ENCODE data around the gene PTMA.
A peak's percentile ranks its signal among the peaks of the same experiment; 100 is the strongest.
"Not testable (repeated sequence)": the region's sequence is repeated elsewhere in the genome, so short reads cannot be mapped to it uniquely, and the experiment has no call there.

PTMA gene, protein sequence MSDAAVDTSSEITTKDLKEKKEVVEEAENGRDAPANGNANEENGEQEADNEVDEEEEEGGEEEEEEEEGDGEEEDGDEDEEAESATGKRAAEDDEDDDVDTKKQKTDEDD

DNA sequence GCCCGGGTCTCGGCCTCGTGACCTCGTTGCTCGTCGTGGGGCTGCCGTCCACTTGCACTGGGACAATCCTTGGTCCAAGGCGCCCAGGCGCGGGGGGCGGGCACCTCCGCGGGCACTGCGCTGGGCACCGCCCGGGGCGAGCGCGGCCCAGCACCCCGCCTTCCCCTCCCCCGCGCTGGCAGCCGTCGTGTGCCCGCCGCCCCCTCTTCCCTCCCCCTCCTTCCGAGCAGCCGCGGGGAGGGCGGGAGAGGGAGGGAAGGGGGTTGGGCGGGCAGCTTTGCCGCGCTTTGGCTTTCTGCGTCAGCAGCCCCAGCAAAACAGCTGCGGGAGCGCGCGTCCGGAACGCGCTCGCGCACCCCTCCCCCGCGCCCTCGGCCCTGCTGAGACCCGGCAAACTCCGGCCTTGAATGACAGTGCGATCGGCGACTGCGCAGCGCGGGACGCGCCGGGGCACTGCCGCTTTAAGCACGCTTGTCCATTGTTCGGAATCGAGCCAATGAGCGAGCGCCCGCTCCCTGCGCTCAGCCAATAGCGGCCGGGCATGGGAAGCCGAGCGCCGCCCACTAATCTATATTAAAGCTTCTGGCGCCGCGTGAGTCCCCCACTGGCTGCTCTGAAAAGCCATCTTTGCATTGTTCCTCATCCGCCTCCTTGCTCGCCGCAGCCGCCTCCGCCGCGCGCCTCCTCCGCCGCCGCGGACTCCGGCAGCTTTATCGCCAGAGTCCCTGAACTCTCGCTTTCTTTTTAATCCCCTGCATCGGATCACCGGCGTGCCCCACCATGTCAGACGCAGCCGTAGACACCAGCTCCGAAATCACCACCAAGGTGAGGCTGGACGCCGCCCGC is at the start of gene PTMA:
TSS of gene PTMA (plus strand) at position 599 of the 846 bp plus-strand sequence. CDS start at position 781, 182 bp downstream.
- DNase-seq = peak; percentile 98

DNA sequence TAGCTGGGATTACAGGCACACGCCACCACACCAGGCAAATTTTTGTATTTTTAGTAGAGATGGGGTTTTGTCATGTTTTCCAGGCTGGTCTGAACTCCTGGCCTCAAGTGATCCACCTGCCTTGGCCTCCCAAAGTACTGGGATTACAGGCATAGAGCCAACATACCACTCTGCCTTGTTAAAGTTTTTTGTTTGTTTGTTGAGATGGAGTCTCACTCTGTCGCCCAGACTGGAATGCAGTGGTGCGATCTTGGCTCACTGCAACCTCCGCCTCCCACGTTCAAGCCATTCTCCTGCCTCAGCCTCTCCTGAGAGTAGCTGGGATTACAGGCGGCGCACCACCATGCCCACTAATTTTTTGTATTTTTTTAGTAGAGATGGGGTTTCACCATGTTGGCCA is 48.3 kb upstream of the PTMA start:
- not testable (repeated sequence) for DNase-seq

DNA sequence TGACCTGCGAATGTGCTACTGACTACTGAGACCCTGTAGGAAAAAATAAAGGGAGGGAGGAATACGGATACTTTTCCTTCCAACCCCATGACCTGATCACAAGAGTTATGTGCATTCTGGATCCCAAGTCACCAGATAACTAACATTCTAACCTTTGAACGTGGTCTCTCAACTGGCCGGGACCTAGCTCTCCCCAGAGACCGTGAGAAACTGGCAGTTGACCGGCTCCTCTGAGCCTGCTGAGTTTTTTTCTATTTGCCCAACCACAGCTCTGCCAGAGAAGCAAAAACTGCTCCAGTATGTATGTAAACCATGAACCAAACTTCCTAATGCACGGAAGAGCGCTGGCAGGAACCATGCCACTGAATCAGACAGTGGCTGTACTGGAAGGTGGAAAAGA is 47.5 kb upstream of the PTMA start:
- no peak for DNase-seq

DNA sequence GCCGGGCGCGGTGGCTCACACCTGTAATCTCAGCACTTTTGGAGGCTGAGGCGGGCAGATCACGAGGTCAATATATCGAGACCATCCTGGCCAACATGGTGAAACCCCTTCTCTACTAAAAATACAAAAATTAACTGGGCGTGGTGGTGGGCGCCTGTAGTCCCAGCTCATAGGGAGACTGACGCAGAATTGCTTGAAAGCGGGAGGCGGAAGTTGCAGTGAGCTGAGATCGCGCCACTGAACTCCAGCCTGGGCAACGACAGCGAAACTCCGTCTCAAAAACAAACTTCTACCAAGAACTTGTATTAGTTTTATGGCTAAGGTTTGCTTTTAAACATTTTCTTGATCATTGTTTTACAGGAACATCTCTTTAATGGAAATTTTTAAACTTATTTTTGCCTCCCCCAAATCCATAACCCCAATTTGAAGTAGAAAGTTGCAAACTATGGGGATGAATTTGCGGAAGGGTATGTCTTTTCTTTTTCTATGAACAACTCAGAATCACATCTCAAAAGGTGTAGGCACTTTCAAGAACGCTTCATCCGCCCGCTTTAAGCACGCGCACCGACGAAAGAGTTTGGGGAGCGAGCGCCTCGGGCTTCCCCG is 46.8 kb upstream of the PTMA start:
- DNase-seq = no peak

DNA sequence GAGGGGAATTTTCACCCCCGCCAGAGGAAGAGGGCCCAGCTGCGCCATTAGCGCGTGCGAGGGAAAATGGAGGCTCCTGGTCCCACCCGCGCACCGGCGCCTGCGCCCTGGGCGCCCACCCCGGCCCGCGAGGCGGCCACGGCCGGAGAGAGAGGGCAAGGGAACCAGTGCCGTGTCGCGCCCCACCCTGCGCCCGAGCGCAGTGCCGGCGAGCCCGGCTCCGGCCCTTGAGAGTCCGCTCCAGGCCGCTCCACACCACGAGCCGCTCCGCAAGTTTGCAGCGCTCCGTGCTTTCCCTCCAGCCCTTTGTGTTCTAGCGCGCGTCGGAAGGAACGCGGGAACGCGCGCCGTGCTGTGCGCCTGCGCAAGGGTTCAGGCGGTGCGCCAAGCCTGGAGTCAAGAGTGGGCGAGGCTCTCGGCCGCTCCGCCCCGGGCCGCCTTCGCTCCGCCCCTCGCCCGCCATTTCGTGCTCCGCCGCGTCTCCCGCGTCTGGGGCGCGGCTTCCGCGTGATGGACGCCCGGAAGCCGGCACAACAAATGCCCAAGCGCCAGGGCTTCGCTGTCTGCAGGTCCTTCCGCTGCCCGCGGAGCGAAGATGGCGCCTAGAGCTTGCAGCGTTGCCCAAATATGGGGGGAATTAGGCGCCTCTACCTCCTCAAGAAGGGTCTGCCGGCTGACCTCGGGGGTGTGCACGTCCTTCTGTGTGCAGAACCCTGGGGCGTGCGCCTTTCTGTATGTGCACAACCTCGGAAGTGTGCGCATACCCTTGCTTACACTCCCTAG is 46.1 kb upstream of the PTMA start:
- no peak for DNase-seq

DNA sequence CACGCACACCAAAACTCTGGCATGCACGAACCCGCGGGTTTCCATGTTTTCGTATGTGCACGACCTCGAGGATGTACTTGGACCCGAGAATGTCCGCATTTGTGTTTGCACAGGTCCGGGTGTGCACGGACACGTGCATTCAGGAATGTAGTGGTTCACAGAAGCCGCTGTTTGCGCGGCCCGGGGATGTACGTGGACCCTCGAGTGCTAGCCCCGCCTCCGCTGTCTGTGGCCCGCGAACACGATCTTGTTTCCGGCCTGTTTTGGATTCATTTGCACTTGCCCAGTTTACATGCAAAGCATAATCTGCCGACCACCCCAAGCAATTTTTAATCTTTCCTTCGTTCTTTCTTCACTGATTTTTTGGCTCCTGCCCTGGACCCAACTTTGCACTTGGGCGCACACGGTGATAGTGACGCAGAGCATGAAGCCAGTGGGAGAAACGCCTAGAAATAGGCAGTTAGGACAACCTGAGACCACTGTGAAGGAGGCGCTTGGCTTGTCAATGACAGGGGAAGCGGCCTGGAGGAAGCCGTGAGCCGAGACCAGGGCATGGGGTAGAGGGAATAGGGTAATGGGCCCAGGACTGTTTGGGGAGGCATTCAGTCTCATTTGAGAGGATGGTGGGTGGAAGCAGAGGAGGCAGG is 45.4 kb upstream of the PTMA start:
- DNase-seq = no peak

DNA sequence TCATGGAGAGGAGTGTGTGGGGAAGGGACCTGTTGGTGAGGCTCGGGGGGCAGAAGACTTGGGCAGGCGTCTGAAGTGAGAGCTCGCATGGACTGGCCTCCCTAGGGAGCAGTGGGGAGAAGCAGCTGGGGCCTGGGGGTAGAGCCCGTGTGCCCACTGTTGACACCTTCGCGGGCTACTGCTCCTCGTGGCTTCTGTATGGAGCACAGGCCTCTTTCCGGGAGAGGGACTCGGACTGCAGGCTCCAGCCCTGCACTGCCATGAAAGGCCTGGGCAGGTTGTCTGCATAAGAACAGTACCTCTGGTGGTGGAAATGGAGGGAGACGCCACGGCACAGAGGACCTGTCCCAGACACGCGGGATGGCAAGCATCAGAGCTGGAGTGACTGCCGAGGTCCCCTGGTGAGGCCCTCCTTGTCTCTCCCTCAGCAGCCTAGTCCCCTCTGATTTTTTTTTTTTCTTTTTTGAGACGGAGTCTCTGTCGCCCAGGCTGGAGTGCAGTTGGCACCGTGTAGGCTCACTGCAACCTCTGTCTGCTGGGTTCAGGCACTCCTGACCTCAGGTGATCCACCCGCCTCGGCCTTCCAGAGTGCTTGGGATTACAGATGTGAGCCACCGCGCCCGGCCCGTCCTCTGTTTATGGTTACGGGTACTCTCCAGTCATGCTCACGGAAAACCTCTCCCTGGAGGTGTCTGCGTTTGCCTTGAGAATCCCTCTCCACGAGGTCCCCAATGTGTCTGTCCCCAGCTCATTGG is 44.7 kb upstream of the PTMA start:
- DNase-seq = no peak

DNA sequence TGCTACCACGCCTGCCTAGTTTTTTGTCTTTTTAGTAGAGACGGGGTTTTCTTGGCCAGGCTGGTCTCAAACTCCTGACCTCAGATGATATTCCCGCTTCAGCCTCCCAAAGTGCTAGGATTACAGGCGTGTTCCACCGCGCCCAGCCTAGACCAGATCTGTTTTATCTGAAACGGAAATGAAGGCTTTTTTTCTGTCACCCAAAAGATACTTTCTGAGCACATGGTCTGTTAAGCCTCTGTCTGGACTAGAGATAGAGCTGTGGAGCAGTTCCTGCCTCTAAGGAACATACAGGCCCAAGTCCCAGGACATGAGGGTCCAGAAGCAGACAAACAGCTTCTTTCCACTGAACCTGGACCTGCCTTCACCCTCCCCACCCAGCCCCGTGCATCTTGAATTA is 43.6 kb upstream of the PTMA start:
- DNase-seq = no peak

DNA sequence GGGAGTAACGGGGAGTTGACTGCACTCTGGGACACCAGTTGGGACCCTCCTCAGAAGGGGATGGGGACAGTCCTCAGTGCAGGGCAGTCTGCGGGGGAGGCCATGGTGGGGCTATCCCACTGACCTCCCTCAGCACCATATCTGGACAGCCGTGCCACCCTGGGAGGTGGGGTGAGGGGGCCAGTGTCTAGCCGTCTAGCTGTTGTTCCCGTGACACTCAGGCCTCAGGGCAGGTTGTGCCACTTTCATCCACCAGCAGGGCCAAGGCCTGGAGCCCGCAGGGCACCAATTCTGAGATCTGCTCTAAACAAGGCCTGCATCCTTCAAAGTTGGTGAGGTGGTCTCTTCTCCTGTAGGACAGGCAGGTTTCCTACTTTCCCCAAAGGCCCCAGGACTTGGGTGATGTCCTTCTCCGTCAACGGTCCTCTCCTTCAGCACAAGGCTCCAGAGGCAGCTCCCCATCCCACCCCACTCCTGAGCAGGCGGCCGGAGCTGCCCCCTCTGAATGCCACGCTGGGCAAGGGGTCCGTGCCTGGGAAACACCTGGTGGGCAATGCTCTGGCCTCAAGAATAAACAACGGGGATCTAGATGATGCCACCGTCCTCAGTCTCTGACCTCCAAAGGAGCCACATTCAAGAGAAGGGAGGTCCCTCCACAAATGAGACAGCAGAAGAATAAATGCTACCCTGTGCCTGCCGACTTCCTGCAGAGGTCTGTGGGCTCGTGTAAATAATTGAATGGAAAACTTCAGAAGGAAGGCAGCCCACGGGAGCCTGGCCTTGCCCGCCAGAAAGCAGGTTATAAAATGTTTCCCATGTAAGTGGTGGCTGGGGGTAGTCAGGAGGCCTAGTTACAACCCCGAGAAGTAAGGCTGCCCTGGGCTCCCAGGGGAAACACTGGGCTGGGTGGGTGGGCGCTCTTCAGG is 42.8 kb upstream of the PTMA start:
- no peak for DNase-seq

DNA sequence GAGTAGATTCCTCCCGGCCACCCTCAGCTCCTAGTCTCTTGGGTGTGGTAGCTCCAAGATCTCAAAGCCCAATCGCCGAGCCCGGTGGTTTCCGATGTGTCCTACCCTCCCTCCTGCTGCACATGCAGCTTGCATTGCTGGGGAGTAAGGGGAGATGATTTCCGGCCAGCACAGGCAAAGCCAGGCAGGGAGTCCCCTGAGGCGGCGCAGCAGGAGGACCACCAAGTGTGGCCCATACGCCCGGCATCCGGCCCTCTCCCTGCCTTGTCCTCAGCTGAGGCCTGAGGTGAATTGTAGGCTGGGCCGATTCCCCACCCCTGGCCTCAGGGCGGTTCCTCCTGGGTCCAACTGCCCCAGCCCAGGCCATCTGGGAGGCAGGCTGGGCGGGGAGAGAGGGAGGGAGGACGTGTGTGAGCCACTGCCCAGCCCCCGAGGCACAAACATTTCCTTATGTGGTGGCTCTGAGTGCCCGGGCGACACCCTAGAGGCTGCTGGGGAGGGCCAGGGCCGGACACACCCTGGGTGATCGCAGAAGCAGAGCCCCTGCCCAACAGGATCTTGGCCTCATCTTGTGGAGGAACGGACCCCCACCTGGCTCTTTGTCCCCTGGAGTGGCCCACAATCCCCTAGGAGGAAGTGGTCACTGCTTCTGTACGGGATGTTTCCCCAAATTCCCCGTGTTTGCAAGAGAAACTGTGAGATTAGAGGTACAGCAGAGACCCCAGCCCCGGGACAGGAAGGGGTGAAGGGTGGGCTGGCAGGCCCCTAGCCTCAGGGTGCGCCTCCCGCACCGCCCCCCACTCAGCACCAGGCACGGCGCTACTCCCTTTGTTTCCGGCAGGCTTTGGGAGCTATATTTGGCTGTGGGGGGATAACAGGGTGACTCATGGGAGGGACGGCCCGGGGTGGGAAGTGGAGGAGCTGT is 41.9 kb upstream of the PTMA start:
- no peak for DNase-seq

DNA sequence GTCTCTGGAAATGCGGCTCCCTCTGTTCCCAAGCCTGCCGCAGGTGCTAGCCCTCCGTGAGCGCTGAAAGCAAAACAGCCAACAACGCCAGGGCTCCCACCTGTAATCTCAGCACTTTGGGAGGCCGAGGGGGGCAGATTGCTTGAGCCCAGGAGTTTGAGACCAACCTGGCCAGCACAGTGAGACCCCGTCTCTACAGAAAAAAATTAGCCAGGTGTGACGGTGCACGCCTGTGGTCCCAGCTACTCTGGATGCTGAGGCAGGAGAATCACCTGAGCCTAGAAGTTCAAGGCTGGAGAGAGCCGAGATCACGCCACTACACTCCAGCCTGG is 41.3 kb upstream of the PTMA start:
- DNase-seq = no peak

DNA sequence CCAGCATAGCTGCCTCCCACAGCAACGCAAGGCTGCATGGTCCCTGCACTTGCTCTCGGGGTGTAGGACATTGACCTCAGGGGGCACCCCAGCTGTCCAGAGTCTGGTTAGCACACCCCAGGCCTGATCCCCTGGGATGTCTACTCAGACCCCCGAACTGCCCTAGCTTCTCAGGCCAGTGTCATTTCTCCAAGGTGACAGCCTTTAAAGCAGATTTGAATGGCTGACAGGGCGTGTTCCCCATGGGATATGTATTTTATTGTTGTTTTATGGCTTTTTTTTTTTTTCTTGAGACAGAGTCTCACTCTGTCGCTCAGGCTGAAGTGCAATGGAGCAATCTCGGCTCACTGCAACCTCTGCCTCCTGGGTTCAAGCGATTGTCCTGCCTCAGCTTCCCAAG is 40.8 kb upstream of the PTMA start:
- DNase-seq = no peak

DNA sequence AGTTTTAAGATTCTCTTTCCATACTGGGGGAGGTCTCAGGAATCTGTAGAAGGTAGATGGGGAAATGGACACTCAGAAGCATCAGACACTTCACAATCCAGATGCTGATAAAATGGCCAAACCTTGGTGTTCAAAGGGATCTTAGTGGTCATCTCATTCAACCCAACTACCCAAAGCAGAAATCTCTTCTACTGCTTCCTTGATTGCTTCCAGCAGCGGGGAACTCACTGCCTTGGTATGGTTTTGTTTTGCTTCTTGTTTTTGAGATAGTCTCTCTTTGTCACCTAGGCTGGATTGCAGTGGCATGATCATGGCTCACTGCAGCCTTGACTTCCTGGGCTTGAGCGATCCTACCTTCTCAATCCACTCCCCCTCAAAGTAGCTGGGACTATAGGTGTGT is 39.3 kb upstream of the PTMA start:
- no peak for DNase-seq

DNA sequence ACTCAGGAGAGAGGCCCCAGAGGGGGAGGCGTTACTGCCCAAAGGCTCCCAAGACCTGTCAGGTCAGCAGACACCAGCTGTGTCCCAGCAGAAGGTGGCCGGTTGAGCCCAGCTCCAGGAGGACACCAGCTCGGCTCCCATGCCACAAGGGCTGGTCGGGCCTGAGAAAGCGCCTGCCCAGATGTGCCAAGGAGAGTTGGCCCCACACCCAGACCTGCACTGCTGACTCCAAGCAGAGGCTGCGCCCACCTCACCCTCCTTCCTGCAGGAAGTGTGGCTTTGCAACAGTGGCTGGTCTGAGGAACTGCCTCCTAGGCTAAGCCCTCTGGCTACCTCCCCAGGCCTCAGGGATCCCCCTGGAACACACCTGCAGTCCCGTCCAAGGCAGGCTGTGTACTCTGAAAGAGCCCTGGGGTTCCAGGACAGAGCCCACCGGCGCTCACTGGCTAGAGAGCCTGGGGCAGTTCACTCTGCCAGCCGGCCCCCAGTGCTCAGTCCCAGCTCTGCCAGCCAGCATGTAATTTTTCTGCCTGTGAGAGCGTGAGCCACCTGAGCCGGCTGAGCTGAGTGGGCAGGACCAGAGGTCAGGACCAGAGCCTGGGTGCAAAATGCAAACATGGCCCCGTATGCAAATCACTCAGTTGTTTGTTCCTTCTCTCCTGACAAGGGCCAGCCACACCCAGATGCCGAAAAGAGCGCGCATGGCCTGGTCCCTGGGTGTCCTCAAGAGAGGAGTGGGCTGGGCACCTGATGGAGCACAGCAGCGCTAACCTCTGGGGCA is 36.9 kb upstream of the PTMA start:
- DNase-seq = no peak

DNA sequence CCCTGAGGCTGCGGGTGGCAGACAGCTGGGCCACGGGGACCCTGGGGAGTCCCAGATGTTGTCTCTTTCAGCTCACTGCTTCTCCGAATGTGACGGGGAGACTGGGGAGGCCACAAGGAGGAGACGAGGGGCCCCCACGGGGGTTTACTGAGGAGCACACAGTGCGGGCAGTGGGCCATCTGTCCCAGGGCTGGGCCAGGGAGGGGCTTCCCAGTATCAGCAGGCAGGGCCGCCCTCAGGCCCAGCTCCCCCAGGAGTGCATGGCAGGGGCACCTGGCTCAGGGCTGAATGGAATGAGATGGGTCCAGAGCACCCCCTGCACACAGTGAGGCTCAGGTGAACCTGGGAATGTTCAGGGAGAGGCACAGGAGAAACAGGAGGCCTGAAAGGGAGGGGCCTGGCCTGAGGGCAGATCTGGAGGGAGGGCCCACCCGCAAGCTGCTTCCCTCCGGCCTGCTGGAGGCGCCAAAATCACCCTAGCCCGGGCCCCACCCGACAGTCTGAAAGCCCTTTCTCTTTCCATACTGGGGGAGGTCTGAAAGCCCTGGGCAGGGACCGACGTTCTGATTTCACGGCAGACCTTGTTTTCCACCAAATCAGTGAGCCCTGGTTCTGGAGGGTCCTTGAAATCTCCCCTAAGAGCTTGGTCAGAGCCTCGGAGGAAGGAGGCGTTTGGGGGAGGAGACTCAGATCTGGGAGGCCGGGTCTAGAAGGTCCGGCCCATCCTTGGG is 35.5 kb upstream of the PTMA start:
- DNase-seq = no peak

DNA sequence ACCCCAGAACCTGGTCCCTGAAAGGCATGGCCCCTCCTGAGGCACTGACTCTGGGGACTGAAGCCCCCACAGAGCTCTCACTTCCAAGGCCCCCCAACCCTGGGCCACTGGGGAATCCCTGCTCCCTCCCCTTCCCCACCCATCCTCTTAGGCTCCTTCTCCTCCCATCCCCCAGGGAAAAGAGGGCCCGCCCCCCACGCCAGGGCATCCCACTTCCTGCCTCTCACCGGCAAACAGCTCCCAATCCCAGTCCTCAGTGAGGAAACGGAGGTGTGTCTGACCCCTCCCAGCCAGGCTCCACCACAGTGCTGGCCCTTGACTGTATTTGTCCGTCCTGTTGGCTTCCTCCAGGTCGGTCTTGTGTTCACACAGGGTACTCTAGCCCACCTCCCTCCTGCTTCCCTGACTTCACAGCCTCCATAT is 35.0 kb upstream of the PTMA start:
- no peak for DNase-seq

DNA sequence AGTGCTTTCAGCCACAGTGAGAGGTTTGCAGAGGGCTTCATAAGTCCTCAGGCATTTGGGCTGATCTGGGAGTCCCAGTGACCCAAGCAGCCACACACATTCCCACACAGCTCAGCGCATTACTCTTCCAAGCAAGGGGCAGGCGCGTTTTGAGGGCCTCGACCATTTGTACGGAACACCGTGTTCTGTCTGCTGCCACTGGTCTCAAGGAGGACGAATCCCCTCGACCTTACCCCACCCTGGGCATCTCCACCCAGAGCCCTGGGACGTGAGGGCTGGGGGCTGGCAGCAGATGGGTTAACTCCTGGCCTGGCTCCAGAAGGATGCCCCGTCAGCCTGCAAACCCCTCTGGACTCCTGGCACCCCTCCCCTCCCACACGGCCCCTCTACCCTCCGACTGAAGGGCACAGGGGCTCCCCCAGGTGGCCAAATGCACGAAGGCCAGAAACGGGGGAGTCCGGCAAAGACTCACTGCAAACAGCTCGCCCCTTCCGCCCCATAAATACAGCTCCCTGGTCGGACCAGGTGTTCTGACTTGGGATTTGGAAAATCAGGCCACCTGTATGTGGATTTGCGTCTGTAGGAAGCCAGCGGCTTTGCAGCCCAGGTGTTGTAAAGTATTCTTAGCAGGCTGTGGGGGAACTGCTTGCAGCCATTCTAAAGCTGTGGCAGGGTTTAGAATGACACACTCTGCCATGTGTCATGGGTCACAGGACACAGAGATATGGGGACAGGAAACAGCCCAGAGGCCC is 33.6 kb upstream of the PTMA start:
- peak; percentile 64 for DNase-seq

DNA sequence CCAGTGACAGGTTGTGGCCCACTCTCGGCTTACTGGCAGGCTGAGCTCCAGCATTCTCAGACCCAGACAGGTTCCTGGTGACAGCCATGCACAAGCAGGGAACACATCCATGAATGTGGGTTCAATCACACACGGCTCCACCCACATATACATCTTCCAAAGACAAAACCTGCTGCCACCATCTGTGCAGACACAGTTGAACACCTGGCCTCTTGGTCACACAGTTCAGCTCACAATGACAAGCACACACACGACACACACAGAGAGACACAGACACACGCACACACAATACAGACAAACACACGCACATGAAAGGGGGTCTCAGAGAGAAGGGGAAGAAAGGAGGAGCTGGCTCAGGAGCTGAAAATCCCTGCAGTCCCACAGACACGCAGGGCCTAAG is 32.1 kb upstream of the PTMA start:
- DNase-seq = no peak
